HepG2 (cell line): Measurements from ENCODE around the gene CMTM1. TPM values are rescaled to one million over a fixed set of nuclear protein-coding genes. Genes with fewer than 3 reads are reported as not detected.

Source experiments
- ATAC-seq: fragments of 200-7000 bp; cut with Tn5 transposase; 3 replicates; pipeline ENCODE4 v1.9.1; 2020; ENCODE audit warnings: mild to moderate bottlenecking, moderate library complexity
- BruUV-seq: library from RNA; stranded (reverse); fragments of 400-500 nt; replicated peaks from 2 replicates; lab custom pipeline; 2021; lab: Mats Ljungman, UMichigan
- CTCF ChIA-PET: fragments of 300-600 bp; formaldehyde crosslinking; extraction: SDS; loops from one replicate; lab custom pipeline; 2021; ENCODE audit warnings: low total read pairs, inconsistent platforms, low intra/inter-chr PET ratio; lab: Yijun Ruan, JAX
- POLR2A ChIA-PET: fragments of 350-600 bp; sonication (Branson Sonifier 250); formaldehyde crosslinking; loops from one replicate; lab custom pipeline; 2020; ENCODE audit warnings: antibody characterized with exemption, inconsistent platforms; lab: Yijun Ruan, JAX
- DNase-seq: peaks from one replicate; pipeline ENCODE4 v3.0.0-alpha.2; 2015; ENCODE audit warnings: low spot score
- FAIRE-seq: peaks from 3 replicates; lab custom pipeline; 2011; peaks lifted over from hg19 to GRCh38; lab: Jason Lieb, UNC
- H2AFZ ChIP-seq: one replicate; pipeline ENCODE4 v1.6.1; 2011; ENCODE audit warnings: low read length, inconsistent platforms
- H3K27ac ChIP-seq: fragments of 300-600 bp; 3 replicates; pipeline ENCODE4 v1.8.0; 2011; ENCODE audit warnings: mixed run types, mild to moderate bottlenecking, mixed read lengths, low read length, inconsistent platforms; ENCODE audit not compliant: insufficient read depth; ENCODE audit errors: extremely low read length
- H3K27me3 ChIP-seq, 2 experiments: fragments of 200-600 bp in 1 of 2; 2 replicates in 1 of 2; 3 replicates in 1 of 2; pipeline versions ENCODE4 v1.6.0 to v1.8.0; 2011; ENCODE audit warnings: low read length in 2 of 2, mild to moderate bottlenecking in 2 of 2, moderate library complexity in 2 of 2, inconsistent platforms in 1 of 2; ENCODE audit not compliant: insufficient read depth in 2 of 2, control insufficient read depth in 1 of 2
- H3K36me3 ChIP-seq, 2 experiments: fragments of 200-600 bp in 1 of 2; replicated peaks in 1 of 2; 2 replicates in 1 of 2; 3 replicates in 1 of 2; pipeline versions ENCODE4 v1.5.1 to v1.8.0; 2011; ENCODE audit warnings: low read length in 2 of 2, inconsistent platforms in 1 of 2; ENCODE audit not compliant: insufficient read depth in 2 of 2, control insufficient read depth in 1 of 2
- H3K4me1 ChIP-seq: 2 replicates; pipeline ENCODE4 v1.5.1; 2012; ENCODE audit warnings: low read length, inconsistent platforms; ENCODE audit not compliant: insufficient read depth
- H3K4me2 ChIP-seq: 2 replicates; pipeline ENCODE4 v1.6.0; 2011; ENCODE audit warnings: low read depth, low read length, inconsistent platforms
- H3K4me3 ChIP-seq, 3 experiments: fragments of 200-600 bp in 1 of 3; sonication (generic), shearing (Covaris generic) in 1 of 3; replicated peaks in 1 of 3; 2 replicates each; pipeline ENCODE4 v1.5.1; 2011 to 2016; ENCODE audit warnings: low read length in 3 of 3, inconsistent platforms in 2 of 3, low read depth in 2 of 3, mild to moderate bottlenecking in 2 of 3, control low read depth in 1 of 3, mixed read lengths in 1 of 3; ENCODE audit not compliant: insufficient read depth in 1 of 3
- H3K79me2 ChIP-seq: one replicate; pipeline ENCODE4 v1.6.1; 2011; ENCODE audit warnings: low read length, inconsistent platforms; ENCODE audit not compliant: insufficient read depth
- H3K9ac ChIP-seq: 2 replicates; pipeline ENCODE4 v1.6.0; 2011; ENCODE audit warnings: mild to moderate bottlenecking, low read depth, low read length, inconsistent platforms; ENCODE audit not compliant: insufficient read depth
- H3K9me3 ChIP-seq: 2 replicates; pipeline ENCODE4 v1.5.1; 2012; ENCODE audit warnings: mild to moderate bottlenecking, low read length
- H4K20me1 ChIP-seq: 2 replicates; pipeline ENCODE4 v1.6.0; 2011; ENCODE audit warnings: inconsistent platforms, mild to moderate bottlenecking, low read length, moderate library complexity; ENCODE audit not compliant: insufficient read depth
- ARNT ChIP-seq: fragments of 450-650 bp; IDR thresholded peaks from 2 replicates; pipeline ENCODE4 v1.6.1; 2017
- CC2D1A ChIP-seq: sonication (generic); formaldehyde crosslinking; IDR thresholded peaks from 2 replicates; pipeline ENCODE4 v1.8.1; 2023; ENCODE audit warnings: mild to moderate bottlenecking, missing genetic modification reagents
- CREM ChIP-seq, 2 experiments: sonication (generic) in 1 of 2; formaldehyde crosslinking in 1 of 2; IDR thresholded peaks; 2 replicates each; pipeline versions ENCODE4 v1.4.0 to v1.6.1; 2016 to 2020; ENCODE audit warnings: antibody characterized with exemption in 1 of 2, mild to moderate bottlenecking in 1 of 2, missing genetic modification reagents in 1 of 2
- KMT2A ChIP-seq: sonication (generic); formaldehyde crosslinking; IDR thresholded peaks from 2 replicates; pipeline ENCODE4 v1.4.0; 2020; ENCODE audit warnings: missing genetic modification reagents
- MIER3 ChIP-seq: IDR thresholded peaks from 2 replicates; pipeline ENCODE4 v1.6.1; 2016; ENCODE audit warnings: missing compliant biosample characterization, borderline replicate concordance
- MTA1 ChIP-seq: sonication (generic); formaldehyde crosslinking; IDR thresholded peaks from 2 replicates; pipeline ENCODE4 v1.4.0; 2020; ENCODE audit warnings: missing genetic modification reagents, mild to moderate bottlenecking, borderline replicate concordance
- PHF8 ChIP-seq: sonication (generic); formaldehyde crosslinking; IDR thresholded peaks from 2 replicates; pipeline ENCODE4 v1.5.0; 2020; ENCODE audit warnings: missing genetic modification reagents
- RORA ChIP-seq: sonication (generic); formaldehyde crosslinking; IDR thresholded peaks from 2 replicates; pipeline ENCODE4 v1.5.0; 2020; ENCODE audit warnings: mild to moderate bottlenecking, missing genetic modification reagents, moderate library complexity
- TCF7 ChIP-seq: sonication (generic); IDR thresholded peaks from 2 replicates; pipeline ENCODE4 v1.6.1; 2016; ENCODE audit warnings: antibody characterized with exemption, low read depth
- TCF7L2 ChIP-seq: IDR thresholded peaks from 2 replicates; pipeline ENCODE4 v1.6.1; 2011; ENCODE audit warnings: mild to moderate bottlenecking, low read depth, low read length, moderate library complexity
- ZBTB42 ChIP-seq: sonication (generic); formaldehyde crosslinking; IDR thresholded peaks from 2 replicates; pipeline ENCODE4 v1.5.0; 2020; ENCODE audit warnings: mild to moderate bottlenecking, missing genetic modification reagents
- ZMAT3 ChIP-seq: sonication (generic); formaldehyde crosslinking; conservative IDR thresholded peaks from 2 replicates; pipeline ENCODE4 v1.7.0; 2021; ENCODE audit warnings: missing genetic modification reagents
- ZNF34 ChIP-seq: sonication (generic); formaldehyde crosslinking; IDR thresholded peaks from 2 replicates; pipeline ENCODE4 v1.4.0; 2020; ENCODE audit warnings: mild to moderate bottlenecking, missing genetic modification reagents, borderline replicate concordance
- ZNF382 ChIP-seq: sonication (generic); formaldehyde crosslinking; IDR thresholded peaks from 2 replicates; pipeline ENCODE4 v1.5.0; 2020; ENCODE audit warnings: missing genetic modification reagents, mild to moderate bottlenecking, borderline replicate concordance
- ZNF484 ChIP-seq: sonication (generic); formaldehyde crosslinking; IDR thresholded peaks from 2 replicates; pipeline ENCODE4 v1.5.1; 2020; ENCODE audit warnings: mild to moderate bottlenecking, low read depth, missing genetic modification reagents, borderline replicate concordance
- ZNF572 ChIP-seq: sonication (generic); formaldehyde crosslinking; IDR thresholded peaks from 2 replicates; pipeline ENCODE4 v1.5.1; 2020; ENCODE audit warnings: mild to moderate bottlenecking, missing genetic modification reagents
- ZNF589 ChIP-seq: sonication (generic); formaldehyde crosslinking; conservative IDR thresholded peaks from 2 replicates; pipeline ENCODE4 v1.8.0; 2022; ENCODE audit warnings: mild to moderate bottlenecking, moderate library complexity, missing genetic modification reagents
- ZNF619 ChIP-seq: sonication (generic); formaldehyde crosslinking; IDR thresholded peaks from 2 replicates; pipeline ENCODE4 v1.4.0; 2020; ENCODE audit warnings: mild to moderate bottlenecking, missing genetic modification reagents
- ZNF749 ChIP-seq: sonication (generic); formaldehyde crosslinking; IDR thresholded peaks from 2 replicates; pipeline ENCODE4 v1.8.0; 2022; ENCODE audit warnings: mild to moderate bottlenecking, missing genetic modification reagents, moderate library complexity, borderline replicate concordance
- WGBS: methylation state at CpG from one replicate; pipeline ENCODE4 v1.1.6; 2017; ENCODE audit warnings: low lambda C conversion rate; 5-methylcytosine and 5-hydroxymethylcytosine counted together
- in situ Hi-C: cut with HindIII; loops from 2 replicates; pipeline ENCODE4 v1.10.0; 2017; ENCODE audit warnings: low pct_unique_long_range_greater_than_20kb; ENCODE audit not compliant: extremely low pct_ligation_motif_present
- intact Hi-C: fragments of 100-400 bp; cut with micrococcal nuclease; formaldehyde crosslinking; loops from one replicate; pipeline ENCODE4 v1.10.0; 2022; ENCODE audit not compliant: unreplicated experiment
- polyA plus RNA-seq, 8 experiments: library from polyadenylated mRNA; depleted of rRNA in 3 of 8; stranded (reverse) in 7 of 8; unstranded in 1 of 8; fragments of >200 nt; fragmentation: Illumina TruSeq in 4 of 8; extraction: Trizol in 4 of 8; gene quantifications; 2 replicates each; pipeline versions ENCODE4 v1.2.1 to v1.2.3, GENCODE V29; 2011 to 2016; ENCODE audit warnings: low read depth in 4 of 8, missing spikeins in 1 of 8, mixed read lengths in 1 of 8; ENCODE audit not compliant: insufficient read depth in 1 of 8
- total RNA-seq, 5 experiments: library from RNA; depleted of rRNA; stranded (reverse); fragments of >200 nt; fragmentation: Illumina TruSeq; extraction: Trizol; gene quantifications; 2 replicates each; pipeline ENCODE4 v1.2.3, GENCODE V29; 2016; ENCODE audit warnings: low read depth in 1 of 5
- TF ChIP-seq, protein P1 (sequence below): sonication (generic); formaldehyde crosslinking; IDR thresholded peaks from 2 replicates; pipeline ENCODE4 v1.8.1; 2023; ENCODE audit warnings: mild to moderate bottlenecking, moderate library complexity, missing genetic modification reagents

The CMTM1 gene
- total and polyA plus RNA-seq, 2 of the 13 experiments (the other 11 are each of a cell fraction or from before 2014, with no cell fraction given) = 1.7 to 2.9 TPM

DNA sequence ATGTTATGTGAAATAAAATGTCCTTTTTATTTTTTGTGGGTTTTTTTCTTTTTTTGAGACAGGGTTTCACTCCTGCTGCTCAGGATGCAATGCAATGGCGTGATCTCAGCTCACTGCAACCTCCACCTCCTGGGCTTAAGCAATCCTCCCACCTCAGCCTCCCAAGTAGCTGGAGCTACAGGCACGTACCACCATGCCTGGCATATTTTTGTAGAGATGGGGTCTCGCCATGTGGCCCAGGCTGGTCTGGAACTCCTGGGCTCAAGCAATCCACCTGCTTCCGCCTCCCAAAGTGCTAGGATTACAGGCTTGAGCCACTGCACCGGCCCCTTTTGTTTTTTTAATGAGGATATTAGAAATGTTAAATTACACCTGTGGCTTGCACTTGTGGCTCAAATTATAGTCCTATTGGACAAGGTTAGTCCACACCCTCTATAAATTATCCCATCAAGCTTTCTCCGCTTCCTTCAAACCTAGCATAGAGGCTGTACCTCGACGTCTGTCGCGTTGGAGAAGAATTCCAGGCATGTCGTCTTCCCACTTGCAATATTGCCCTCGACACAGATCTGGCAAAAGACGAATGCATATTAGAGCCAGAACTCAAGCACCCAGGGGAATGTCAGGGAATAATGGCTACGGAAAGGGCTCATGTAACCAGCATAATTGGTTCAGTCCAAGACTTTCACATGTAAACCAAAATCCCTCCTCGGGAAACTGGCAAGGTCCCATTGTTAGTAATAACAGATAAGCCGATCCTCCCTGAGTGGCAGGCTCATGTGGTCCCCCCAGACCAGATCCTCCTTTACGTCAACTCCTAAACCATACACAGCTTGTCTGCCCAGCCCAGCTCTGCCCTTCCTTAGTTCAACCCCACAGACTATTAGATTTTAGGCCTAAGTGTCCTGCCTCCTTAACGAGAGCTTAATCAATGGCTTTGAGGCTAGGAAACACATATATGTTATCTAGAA is 24.6 kb upstream of the CMTM1 start:
- no TSS peak for BruUV-seq
- ChIA-PET CTCF (no interaction called here), POLR2A (no interaction called here)
- H3K36me3 ChIP-seq = peaks cover 2 to 10% of the 10 kb centered on the region in 2 experiments; a peak in 3 of 5 replicates
- H2AFZ ChIP-seq = no peak overlapping the region
- no peak for DNase-seq
- peaks cover 13% of the 10 kb centered on the region for H3K4me1 ChIP-seq
- FAIRE-seq = no peak
- no peaks in the 10 kb centered on the region for H3K79me2 ChIP-seq
- H4K20me1 ChIP-seq = no peaks in the 10 kb centered on the region
- no peak overlapping the region for H3K27ac ChIP-seq
- H3K4me2 ChIP-seq = no peak overlapping the region
- no peak overlapping the region for H3K4me3 ChIP-seq
- H3K9ac ChIP-seq = no peak overlapping the region
- H3K27me3 ChIP-seq = no peaks in the 10 kb centered on the region
- 96% methylated on average over 18 of the region's 18 CpGs for WGBS
- in situ Hi-C loops = no loop called here
- H3K9me3 ChIP-seq = no peaks in the 10 kb centered on the region
- TF ChIP-seq ZNF572 (CRISPR knock-in tag) (no peak), KMT2A (CRISPR knock-in tag) (no peak), ZBTB42 (no peak), TCF7L2 (no peak), ARNT (no peak), ZNF589 (CRISPR knock-in tag) (no peak), ZNF34 (CRISPR knock-in tag) (no peak), ZNF749 (no peak), PHF8 (no peak), ZMAT3 (CRISPR knock-in tag) (no peak), TCF7 (no peak), ZNF619 (CRISPR knock-in tag) (no peak), ZNF382 (no peak), RORA (CRISPR knock-in tag) (no peak), MTA1 (CRISPR knock-in tag) (no peak), ZNF484 (no peak), CREM (IDR thresholded peaks at IDR 0.05) (no peak), CREM (CRISPR knock-in tag; IDR thresholded peaks at IDR 0.05) (no peak), MIER3 (CRISPR knock-in tag) (no peak), CC2D1A (CRISPR knock-in tag) (no peak)
- TF ChIP-seq, protein P1, sequence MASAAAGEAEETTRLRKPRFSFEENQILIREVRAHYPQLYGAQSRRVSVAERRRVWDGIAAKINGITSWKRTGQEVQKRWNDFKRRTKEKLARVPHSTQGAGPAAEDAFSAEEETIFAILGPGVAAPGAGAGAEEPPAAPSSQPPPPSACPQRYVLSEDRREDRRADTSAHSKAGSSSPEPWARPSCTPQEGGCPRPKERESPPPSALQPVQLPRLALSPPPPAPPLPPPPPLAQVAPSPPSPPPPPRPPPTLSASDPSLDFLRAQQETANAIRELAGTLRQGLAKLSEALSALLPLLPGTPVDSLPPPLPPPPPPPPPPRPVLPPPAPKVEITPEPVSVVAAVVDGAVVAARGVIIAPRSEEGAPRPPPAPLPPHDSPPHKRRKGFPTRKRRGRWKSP (CRISPR knock-in tag) = no peak
- TF ChIP-seq, all 625 proteins: peak for 0
- ATAC-seq = no peak
- intact Hi-C loops = no loop called here
